GM12872 (cell line): ENCODE results near the gene SCARB1.

Source experiments
- TF ChIP-seq, protein P1 (sequence below): IDR thresholded peaks from 3 replicates; pipeline ENCODE4 v1.5.1; 2011; ENCODE audit warnings: low read depth, mild to moderate bottlenecking, low read length, moderate library complexity; ENCODE audit not compliant: insufficient read depth

Gene SCARB1

DNA sequence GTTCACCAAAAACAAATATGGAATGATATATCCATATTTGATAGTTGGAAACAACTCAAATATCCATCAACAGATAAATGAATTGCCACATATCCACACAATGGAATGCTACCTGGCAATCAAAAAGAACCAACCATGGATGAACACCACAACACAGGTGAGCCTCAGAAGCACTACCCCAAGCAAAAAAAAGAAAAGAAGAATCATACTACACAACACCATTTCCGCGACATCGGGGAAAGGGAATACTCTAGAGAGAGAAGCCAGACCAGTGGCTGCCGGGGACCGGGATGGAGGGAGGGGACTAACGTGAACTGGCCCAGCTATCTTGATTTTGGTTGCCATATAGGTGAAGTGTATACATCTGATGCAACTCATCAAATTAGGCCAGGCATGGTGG is 41.4 kb downstream of the SCARB1 start:
- TF ChIP-seq, protein P1, sequence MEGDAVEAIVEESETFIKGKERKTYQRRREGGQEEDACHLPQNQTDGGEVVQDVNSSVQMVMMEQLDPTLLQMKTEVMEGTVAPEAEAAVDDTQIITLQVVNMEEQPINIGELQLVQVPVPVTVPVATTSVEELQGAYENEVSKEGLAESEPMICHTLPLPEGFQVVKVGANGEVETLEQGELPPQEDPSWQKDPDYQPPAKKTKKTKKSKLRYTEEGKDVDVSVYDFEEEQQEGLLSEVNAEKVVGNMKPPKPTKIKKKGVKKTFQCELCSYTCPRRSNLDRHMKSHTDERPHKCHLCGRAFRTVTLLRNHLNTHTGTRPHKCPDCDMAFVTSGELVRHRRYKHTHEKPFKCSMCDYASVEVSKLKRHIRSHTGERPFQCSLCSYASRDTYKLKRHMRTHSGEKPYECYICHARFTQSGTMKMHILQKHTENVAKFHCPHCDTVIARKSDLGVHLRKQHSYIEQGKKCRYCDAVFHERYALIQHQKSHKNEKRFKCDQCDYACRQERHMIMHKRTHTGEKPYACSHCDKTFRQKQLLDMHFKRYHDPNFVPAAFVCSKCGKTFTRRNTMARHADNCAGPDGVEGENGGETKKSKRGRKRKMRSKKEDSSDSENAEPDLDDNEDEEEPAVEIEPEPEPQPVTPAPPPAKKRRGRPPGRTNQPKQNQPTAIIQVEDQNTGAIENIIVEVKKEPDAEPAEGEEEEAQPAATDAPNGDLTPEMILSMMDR: no peak

DNA sequence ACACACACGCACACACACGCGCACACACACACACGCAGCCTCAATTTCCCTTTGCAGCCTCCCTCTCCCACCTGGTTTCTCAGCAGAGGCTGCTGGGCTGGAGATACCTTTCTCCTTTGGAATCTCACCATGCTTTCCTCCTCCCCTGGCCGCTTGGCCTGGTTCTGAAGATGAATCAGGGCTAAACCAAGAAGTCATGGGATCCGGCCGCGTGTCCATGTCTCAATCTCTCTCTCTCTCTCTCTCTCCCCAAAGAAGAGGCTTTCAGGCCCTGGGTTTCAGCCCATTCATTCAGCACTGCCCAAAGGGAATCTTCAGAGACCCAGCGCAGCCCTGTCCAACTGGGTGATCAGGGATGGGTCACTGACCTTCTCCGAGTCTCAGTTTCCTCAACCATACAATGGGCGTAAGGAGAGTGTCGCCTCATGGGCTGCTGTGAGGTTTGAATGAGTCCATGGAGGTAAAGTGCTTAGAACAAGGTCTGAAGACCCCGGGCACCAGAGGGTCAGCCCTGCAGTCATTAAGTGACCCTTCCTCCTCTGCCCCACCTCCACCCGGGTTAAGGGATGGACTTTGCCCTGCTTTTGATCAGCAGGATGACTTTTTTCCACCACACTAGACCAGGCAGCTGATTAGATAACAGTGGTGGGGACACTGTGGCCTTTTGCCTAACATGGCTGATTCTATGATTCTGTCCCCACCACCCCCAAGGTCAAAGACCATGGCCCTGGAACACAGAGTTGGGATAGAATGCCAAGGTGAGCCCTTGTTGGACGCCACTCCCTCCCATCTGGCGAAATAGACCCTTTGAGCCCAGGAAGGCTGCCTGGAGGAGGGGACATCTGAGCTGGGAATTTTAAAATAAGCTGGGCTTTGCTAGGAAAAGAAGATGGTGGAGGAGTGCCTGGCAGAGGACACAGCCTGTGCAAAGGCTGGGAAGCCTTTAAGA is 42.1 kb downstream of the SCARB1 start:
- TF ChIP-seq, protein P1: no peak

DNA sequence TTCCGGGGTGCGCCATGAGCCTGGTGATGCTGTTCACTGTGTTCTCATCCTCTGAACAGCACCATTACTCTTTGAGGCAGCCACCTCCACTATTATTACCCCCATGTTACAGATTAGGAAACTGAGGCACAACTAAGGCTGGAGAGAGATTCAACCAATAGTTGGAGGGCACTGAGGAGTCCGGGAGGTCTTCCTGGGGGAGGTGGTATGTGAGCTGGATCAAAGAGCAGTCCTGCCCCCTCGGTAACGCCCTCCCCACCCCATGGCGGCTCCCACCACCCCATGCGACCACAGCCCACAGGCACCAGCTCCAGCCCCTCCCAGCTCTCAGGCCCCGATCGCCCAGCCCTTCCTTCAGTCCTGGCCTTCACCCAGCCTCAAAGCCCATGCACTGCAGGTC is 43.5 kb downstream of the SCARB1 start:
- TF ChIP-seq, protein P1: no peak

DNA sequence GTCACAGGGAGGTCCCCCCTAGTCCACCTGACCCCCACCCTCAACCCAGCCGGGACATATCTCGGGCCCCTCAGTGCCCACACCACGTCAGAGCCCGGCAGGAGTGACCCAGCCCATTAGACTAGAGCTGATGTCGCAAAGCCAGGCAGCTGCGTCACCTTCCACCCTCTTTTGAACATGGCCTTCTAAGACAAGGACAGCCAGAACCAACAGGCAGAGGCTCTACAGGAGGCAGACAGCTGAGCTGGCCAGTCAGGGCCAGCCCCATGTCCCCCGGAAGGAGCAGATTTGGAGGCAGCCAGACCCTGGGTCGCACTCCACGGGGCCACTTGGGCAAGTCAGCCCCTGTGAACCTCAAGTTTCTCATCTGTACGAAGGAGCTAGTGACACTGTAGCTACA is 44.1 kb downstream of the SCARB1 start:
- TF ChIP-seq, protein P1: no peak

DNA sequence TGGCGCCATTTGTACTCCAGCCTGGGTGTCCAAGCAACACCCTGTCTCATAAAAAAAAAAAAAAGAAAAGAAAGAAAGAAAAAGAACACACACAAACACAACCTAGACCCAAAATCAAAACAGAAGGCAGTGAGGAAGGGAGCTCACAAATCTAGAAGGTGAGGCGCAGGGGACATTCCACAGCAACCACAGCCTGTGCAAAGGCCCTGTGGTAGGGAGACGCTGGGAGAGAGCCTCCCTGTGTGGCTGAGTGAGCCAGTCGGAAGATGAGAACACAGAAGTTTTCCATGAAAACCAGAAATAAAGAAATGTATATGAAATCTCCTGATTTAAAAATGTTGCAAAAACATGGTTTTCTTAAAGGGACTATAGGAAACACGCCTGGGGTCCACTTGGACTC is 44.6 kb downstream of the SCARB1 start:
- TF ChIP-seq, protein P1: no peak

DNA sequence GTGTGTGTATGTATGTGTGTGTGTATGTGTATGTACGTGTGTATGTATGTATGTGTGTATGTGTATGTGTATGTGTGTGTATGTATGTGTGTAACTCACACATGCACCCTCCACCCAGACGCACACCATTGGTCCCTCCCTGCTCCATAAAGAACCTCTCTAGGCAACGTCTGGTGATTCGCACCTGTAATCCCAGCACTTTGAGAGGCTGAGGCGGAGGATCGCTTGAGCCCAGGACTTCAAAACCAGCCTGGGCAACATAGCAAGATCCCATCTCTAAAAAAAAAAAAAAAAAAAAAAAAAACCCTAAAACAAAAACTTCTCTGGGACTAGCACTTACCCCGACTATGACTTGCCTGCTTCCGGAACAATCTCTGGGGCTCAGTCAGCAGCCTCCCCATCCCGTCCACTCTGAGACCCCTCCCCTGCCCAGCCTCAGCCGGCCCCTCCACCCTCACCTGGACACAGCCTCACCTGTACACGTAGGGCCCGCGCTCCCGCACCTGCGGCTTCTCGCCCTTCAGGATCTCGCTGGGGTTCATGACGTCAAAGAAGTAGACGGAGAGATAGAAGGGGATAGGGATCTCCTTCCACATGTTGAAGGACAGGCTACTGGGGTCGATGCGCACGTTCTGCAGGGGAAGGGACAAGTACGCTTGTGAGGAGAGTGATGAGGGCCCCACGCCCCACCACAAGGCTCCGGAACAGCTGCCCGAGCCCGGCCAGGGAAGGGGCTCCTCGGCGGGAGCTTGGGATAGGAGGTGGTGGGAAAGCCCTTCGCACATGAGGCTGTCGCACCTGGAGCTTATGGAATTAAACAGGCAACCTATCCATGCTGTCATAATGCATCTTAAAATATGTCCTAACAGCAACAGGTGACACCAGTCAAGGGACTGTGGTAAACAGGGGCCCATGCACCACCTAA is 46.3 kb downstream of the SCARB1 start:
- TF ChIP-seq, protein P1: no peak

DNA sequence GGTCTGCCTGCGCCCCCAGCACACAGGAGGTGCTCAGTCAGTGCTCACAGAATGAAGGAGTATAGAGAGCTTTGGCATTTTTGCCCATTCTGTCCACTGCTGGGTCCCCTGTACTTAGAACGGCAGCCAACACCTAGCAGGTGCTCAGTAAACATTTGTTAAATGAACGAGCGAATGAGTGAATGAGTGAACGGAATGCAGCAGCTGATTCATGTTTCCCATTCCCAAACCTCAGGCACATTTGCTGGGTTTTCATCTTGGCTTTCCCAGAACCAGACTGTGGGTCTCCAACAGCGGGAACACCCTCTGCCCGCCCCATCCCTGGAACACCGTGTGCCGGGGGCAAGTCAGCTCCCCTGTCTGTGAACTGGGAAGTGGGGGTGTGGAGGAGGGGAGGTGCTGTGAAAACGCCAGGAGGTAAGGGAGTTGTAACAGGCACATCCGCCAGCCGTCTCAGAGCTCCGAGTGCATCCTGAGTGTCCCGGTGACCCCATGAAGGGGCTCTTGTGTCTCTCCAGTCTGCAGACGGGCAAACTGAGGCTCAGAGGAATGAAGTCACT is 47.3 kb downstream of the SCARB1 start:
- TF ChIP-seq, protein P1: no peak
